AG09309 (cell line): ENCODE measurements around the gene SETDB2.

Experiments used
- DNase-seq: peaks from one replicate; pipeline ENCODE4 v3.0.0-alpha.2; 2010; ENCODE audit warnings: low read depth
- H3K4me3 ChIP-seq: 2 replicates; pipeline ENCODE4 v1.5.1; 2011; ENCODE audit warnings: mild to moderate bottlenecking, low read depth, low read length, moderate library complexity; ENCODE audit not compliant: control insufficient read depth
- CTCF ChIP-seq: IDR thresholded peaks from 2 replicates; pipeline ENCODE4 v1.5.1; 2011; ENCODE audit warnings: mild to moderate bottlenecking, low read depth, low read length, inconsistent platforms; ENCODE audit not compliant: insufficient read depth, control insufficient read depth; ENCODE audit errors: missing control alignments

Gene SETDB2

GRCh38 chr13:49543656-49544055 lies 99.6 kb downstream of the SETDB2 start:
- H3K4me3 ChIP-seq: no peak overlapping the region
- no peak for DNase-seq
- no peak for TF ChIP-seq CTCF
